Glutamatergic neuron (in vitro differentiated cells): Measurements from ENCODE around the gene RDH14. TPM values are rescaled to one million over a fixed set of nuclear protein-coding genes. Genes with fewer than 3 reads are reported as not detected.

Experiments
- DNase-seq: peaks from one replicate; pipeline ENCODE4 v3.0.0; 2022
- H3K27ac Mint-ChIP-seq: one replicate; pipeline ENCODE4 v1.8.0; 2020; ENCODE audit warnings: mild to moderate bottlenecking, mixed read lengths, inconsistent platforms; ENCODE audit not compliant: unreplicated experiment
- H3K27me3 Mint-ChIP-seq: one replicate; pipeline ENCODE4 v1.8.0; 2020; ENCODE audit warnings: mild to moderate bottlenecking, moderate library complexity, mixed read lengths, inconsistent platforms; ENCODE audit not compliant: unreplicated experiment
- H3K36me3 Mint-ChIP-seq: one replicate; pipeline ENCODE4 v1.8.0; 2020; ENCODE audit warnings: mild to moderate bottlenecking, mixed read lengths, inconsistent platforms; ENCODE audit not compliant: unreplicated experiment
- H3K4me1 Mint-ChIP-seq: one replicate; pipeline ENCODE4 v1.8.0; 2020; ENCODE audit warnings: mild to moderate bottlenecking, low read depth, mixed read lengths, inconsistent platforms; ENCODE audit not compliant: unreplicated experiment
- H3K4me3 Mint-ChIP-seq: one replicate; pipeline ENCODE4 v1.8.0; 2020; ENCODE audit warnings: mild to moderate bottlenecking, mixed read lengths, inconsistent platforms; ENCODE audit not compliant: unreplicated experiment
- H3K9me3 Mint-ChIP-seq: one replicate; pipeline ENCODE4 v1.8.0; 2020; ENCODE audit warnings: mild to moderate bottlenecking, moderate library complexity, mixed read lengths, inconsistent platforms; ENCODE audit not compliant: unreplicated experiment
- CTCF ChIP-seq: fragments of 200-600 bp; sonication (generic); IDR thresholded peaks from one replicate; pipeline ENCODE4 v1.5.0; 2021; ENCODE audit not compliant: partially characterized antibody, unreplicated experiment
- total RNA-seq: library from RNA; stranded (reverse); fragmentation: NEBNext Ultra II Directional; extraction: Animal tissue kit (Norgen Biotek cat#: 25700); gene quantifications from one replicate; pipeline ENCODE4 v1.2.1, GENCODE V29; 2021; ENCODE audit not compliant: unreplicated experiment

Gene RDH14
- total RNA-seq, 1 donor from 2014 or later = 9.1 TPM

- TF ChIP-seq CTCF = no peak
- no peak overlapping the region for H3K4me3 Mint-ChIP-seq
- no peak overlapping the region for H3K27ac Mint-ChIP-seq
- H3K9me3 Mint-ChIP-seq = no peaks in the 10 kb centered on the region
- DNase-seq = no peak
- no peaks in the 10 kb centered on the region for H3K4me1 Mint-ChIP-seq
- H3K36me3 Mint-ChIP-seq = no peaks in the 10 kb centered on the region
- H3K27me3 Mint-ChIP-seq = no peaks in the 10 kb centered on the region
Measured at GRCh38 chr2:18540872-18541271, 19.6 kb downstream of the RDH14 start.

- Mint-ChIP-seq H3K36me3 (no peaks in the 10 kb centered on the region), H3K4me1 (no peaks in the 10 kb centered on the region), H3K9me3 (no peaks in the 10 kb centered on the region), H3K27me3 (no peaks in the 10 kb centered on the region), H3K27ac (no peak overlapping the region), H3K4me3 (no peak overlapping the region)
- no peak for DNase-seq
- no peak for TF ChIP-seq CTCF
Measured at GRCh38 chr2:18536697-18537096, 23.8 kb downstream of the RDH14 start.

- H3K9me3 Mint-ChIP-seq = no peaks in the 10 kb centered on the region
- no peaks in the 10 kb centered on the region for H3K36me3 Mint-ChIP-seq
- no peak for DNase-seq
- no peak for TF ChIP-seq CTCF
- H3K27ac Mint-ChIP-seq = no peak overlapping the region
- no peak overlapping the region for H3K4me3 Mint-ChIP-seq
- H3K27me3 Mint-ChIP-seq = no peaks in the 10 kb centered on the region
- no peaks in the 10 kb centered on the region for H3K4me1 Mint-ChIP-seq
Measured at GRCh38 chr2:18536100-18536499, 24.4 kb downstream of the RDH14 start.

- Mint-ChIP-seq H3K4me3 (no peak overlapping the region), H3K9me3 (no peaks in the 10 kb centered on the region), H3K4me1 (no peaks in the 10 kb centered on the region), H3K27me3 (no peaks in the 10 kb centered on the region), H3K36me3 (no peaks in the 10 kb centered on the region), H3K27ac (no peak overlapping the region)
- no peak for DNase-seq
- TF ChIP-seq CTCF = no peak
Measured at GRCh38 chr2:18531194-18531593, 29.3 kb downstream of the RDH14 start.

GRCh38 chr2:18527822-18528221, 32.6 kb downstream of the RDH14 start:
- no peak for DNase-seq
- Mint-ChIP-seq H3K4me3 (no peak overlapping the region), H3K27me3 (no peaks in the 10 kb centered on the region), H3K4me1 (no peaks in the 10 kb centered on the region), H3K36me3 (no peaks in the 10 kb centered on the region), H3K9me3 (no peaks in the 10 kb centered on the region), H3K27ac (no peak overlapping the region)
- TF ChIP-seq CTCF = no peak
